ENCODE data around the gene PROCA1.

PROCA1 gene

DNA sequence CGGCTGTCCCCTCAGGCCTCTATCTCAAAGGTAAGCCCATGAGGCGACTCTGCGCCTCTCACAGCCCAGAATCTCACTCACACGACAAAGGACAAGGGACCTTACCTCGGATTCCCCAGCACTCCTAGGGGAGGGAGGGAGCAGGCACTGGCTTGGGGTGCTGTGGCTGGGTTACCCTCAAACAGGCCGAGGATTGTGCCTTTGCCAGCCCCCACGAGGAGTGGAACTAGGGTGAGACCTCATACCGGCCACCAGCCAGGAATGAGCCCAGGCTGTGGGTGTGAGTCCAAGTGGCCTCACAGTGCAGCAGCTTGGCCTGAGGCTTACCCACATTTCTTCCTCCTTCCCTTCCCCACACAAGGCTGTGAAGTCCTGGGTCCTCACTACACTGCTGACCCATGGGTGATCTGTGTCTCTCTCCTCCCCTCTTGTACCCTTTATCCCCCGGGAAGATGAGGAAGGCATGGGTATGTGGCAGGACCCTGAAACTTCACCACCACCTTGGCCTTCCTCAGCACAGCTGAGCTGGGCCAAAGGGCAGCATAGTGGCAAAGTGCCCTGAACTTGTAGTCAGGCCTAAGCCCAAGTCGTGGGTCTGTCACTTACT is 5.9 kb downstream of the PROCA1 start:
- DNase-seq = no peak

GRCh38 chr17:28705074-28705659 is 6.5 kb downstream of the PROCA1 start:
- no peak for DNase-seq

- no peak for DNase-seq
These were observed 7.3 kb downstream of the PROCA1 start for GRCh38 chr17:28704219-28704858.

- no peak for DNase-seq
These were observed 8.0 kb downstream of the PROCA1 start for GRCh38 chr17:28703552-28704218.

DNA sequence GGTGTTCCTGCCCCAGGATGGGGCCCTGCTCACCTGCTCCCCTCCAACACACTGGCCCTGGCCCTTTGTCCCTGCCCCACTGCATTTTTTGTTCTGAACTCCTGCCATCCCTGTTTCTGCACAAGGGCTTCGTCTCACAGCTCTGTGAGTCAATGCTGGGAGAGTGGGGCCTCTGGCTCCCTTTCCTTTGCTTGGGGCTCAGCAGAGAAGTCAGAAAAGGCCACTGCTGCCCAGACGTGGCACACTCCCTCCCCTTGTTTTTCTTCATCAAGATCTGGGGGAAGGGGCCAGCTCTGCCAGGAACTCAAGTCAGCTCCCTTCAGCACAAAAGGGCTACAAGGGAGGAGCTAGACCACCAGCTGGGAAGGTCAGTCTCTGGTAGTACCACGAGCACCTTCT is 8.9 kb downstream of the PROCA1 start:
- DNase-seq = no peak

DNA sequence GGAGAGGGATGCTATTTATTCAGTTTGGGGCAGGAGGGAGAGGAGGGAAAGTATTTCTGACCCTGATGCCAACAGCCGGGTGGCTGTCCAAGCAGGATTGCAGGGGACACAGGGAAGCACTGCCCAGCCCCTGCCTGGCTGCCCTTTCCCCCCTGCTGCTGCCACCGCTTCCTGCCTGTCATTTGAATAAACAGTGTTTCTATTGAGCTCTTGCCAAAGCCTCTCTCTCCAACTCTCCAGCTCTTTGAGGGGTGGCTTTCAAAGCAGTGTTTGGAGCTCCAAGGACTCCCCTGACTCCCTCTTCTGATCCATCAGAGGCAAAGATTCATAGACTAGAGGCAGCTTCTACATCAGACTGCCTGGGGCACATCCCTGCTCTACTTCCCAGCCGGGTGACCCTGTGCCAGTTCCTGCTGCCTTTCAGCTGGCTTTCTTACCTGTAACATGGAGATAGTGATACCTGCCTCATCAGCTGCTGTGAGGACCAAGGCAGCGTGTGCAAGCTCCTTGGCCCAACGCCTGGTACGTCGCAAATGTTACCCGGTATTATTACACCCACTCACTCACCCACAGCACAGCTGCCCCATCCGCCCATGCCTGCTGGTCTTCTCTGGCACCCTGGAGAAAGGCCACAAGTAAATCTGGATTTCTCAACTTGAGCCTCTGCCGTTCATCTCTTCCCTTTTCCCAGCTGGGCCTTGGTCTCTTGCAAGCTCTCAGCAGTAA is 9.5 kb downstream of the PROCA1 start:
- DNase-seq = no peak

DNA sequence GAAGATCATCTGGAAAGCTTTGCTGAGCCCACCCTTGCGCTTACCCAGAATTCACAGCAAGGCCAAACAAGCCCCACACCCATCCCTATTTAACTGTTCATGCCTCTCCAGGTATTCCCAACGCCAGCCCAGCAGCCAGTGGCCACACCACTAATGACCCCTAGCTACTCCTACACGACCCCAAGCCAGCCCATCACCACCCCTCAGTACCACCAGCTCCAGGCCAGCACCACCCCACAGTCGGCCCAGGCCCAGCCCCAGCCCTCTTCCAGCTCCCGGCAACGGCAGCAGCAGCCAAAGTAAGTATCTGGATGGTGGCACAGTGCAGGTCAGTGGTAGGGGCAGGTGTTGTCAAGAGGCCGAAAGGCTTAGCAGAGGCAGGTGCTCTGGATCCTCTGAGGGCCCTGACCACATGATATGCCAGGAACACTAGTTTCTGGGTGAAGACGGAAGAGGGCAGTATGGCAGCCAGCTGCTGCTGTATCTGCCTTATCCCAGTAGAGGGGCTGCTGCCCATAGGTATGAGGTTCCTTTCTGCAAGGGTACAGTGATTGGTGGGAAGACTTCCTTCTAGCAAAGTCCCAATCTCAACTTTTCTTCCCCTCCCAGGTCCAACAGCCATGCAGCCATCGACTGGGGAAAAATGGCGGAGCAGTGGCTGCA is 10.7 kb downstream of the PROCA1 start:
- DNase-seq = no peak

DNA sequence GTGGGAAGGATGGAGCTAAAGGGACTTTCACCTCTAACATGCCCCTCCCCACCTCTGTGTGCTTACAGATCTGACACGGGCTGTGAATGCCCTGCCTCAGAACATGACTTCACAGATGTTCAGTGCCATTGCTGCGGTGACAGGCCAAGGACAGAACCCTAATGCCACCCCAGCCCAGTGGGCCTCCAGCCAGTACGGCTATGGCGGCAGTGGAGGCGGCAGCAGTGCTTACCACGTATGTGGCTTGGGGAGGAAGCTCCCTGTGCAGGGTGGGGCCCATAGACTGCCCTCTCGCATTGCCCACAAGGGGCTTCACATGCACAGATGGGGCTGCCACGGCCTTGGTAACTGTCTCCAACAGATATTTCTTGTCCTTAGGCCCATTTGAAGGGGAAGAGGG is 11.4 kb downstream of the PROCA1 start:
- no peak for DNase-seq

DNA sequence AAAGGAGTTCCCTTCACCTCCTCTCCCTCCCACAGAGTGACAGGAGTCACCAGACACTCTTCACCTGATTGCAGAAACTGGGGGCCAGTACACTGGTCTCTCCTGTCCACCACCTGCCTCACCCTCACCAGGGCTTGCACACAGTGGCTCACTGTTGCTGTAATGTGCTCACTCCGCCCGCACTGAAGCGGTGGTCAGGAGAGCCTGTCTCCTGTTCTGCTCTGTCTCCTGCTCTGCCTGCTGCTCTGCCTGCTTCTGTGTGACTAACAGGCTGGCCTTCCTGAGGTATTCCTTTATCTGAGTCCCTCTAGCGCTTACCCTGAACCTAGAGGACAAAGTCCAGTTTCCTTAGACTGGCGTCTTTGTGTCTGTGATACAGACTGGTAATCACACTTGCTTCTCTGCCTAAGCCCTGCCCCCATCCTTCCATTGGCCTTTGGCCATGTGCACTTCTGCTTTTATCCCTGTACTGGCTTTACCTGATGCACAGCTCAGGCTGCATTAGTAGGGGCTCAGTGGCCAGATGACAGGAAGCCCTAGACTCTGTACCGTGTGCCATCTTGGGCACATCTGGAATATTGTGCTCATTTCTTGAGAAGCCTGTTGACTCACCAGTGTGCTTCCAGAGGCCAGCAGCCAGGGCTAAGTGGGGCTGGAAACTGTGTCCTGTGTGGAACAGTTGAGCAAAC is 13.3 kb downstream of the PROCA1 start:
- no peak for DNase-seq

DNA sequence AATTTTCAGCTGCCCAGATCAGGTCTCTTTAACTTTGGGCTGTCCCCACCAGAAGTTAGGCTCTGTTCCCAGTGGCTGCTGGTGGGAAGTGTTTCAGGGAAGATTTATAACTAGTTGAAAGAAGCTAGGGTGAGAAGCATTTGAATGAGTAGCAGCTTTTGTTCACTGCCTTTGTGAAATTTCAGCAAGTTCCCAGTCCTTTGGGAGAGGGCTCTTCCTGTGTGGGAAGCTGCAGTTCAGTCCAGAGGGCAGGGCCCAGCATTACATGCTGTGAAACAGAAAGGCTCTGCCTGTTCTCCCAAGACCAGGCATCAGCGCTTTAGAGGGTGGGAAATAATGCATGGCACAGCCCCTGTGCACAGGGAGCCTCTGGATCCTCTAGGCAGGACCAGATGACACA is 17.8 kb downstream of the PROCA1 start:
- no peak for DNase-seq

- DNase-seq = no peak
These were observed 22.7 kb downstream of the PROCA1 start for GRCh38 chr17:28689011-28689410.

DNA sequence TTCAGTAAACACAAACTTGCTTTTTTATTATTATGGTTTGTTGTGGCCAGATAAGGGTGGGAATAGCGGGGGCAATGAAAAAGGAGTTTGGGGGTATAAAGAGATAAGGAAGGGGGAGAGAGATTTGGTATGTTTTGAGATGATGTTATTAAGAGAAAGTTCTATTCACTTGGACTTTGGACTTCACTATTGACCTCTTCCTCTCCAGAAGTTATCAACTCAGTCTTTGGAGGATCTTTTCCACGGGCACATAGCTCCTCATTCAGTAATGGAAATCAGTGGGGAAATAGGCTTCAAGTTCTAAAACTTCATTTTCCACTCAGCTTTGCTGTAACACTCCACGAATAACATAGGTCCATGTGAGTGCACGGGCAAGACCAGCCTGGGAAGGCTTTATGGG is 23.2 kb downstream of the PROCA1 start:
- no peak for DNase-seq

DNA sequence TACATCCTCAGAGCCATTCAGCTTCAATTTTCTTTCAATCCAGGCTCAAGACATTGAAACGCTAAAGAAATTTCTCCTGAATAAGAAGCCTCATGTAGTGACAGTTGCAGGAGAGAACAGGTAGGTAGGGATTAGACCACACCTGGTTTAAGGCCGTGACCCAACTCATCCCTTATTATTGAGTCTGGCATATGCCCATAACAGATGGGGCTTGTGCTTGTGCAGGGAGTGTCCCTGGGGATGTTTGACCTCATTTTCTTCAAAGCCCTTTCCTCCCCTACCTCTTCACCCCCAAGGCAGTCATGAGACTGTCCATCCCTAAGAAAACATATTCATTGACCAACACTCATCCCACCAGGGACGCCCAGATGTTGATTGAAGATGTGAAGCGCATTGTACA is 25.4 kb downstream of the PROCA1 start:
- no peak for DNase-seq

- DNase-seq = no peak
These were observed 26.3 kb downstream of the PROCA1 start for GRCh38 chr17:28685366-28685765.

- DNase-seq = no peak
These were observed 26.7 kb downstream of the PROCA1 start for GRCh38 chr17:28684963-28685362.

- DNase-seq = no peak
These were observed 29.0 kb downstream of the PROCA1 start for GRCh38 chr17:28682655-28683054.

GRCh38 chr17:28675980-28676379 is 35.7 kb downstream of the PROCA1 start:
- DNase-seq = no peak

DNA sequence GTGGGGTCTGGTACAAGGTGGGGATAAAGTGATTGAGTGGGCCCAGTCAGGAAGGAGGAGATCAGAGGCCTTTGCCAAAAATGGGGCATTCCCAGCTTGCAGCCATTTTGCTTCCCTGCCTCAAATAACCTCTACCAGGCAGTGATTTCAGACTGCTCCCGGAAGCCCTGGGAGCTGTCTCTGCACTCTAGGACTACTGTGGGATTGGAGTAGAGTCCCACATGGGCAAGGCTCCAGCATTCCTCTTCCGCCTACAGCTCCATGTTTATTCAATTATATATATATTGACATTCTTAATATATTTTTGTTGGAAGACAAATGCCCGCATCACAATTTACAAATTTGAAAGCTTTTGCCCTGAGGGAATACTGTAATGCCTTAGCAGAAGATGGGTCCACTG is 36.2 kb downstream of the PROCA1 start:
- no peak for DNase-seq

DNA sequence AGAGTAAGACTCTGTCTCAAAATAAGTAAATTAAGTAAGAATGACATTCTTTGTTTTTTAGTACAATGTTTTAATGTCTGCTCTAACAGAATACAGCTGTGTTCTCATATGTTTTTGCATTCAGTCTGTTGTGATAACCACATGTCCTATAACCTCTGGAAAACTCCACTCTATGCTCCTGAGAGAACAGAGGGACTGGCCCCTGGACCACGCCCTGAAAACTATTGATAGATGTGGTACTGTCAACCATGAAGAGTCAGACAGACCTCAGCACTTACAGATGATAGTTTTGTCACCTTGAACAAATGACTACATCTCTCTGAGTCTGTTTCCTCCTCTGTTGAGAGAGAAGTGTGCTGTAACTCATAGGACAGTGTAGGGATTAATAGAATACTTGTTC is 41.8 kb downstream of the PROCA1 start:
- no peak for DNase-seq

DNA sequence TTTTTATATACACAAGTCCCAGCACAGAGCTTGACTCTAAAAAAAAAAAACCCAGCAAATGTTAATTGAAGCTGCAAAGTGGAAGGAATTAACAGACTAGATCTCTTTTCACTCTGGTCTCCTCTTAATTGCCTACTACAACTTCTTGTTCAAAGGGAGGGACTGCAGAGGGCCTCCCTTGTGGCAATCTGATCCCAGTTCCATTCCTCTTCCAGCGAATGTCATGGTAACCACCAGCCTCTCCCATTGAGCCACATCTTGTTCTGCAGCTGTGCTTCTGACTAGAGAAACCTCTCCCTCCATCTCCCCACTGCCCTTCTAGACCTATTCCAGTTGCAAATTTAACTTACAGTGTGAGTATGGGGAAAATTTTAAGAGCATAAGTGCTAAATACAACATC is 43.8 kb downstream of the PROCA1 start:
- DNase-seq = no peak

DNA sequence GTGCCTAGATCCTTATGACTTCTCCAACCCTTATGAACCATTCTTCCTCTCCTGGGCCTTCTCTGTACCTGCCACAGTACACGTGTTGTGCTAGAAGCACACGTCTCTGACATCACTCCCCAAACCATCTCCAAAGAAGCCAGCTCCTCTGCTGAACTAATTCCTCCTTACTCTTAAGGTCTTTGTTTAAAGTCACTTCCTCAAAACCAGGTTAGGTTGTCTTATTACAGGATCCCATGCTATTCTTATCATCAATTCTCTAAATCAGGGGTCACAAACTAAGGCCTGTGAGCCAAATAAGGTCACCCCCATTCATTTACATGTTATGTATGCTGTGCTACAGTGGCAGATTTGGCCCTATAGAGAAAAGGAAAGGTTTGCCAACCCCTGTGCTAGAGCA is 45.7 kb downstream of the PROCA1 start:
- DNase-seq = no peak

DNA sequence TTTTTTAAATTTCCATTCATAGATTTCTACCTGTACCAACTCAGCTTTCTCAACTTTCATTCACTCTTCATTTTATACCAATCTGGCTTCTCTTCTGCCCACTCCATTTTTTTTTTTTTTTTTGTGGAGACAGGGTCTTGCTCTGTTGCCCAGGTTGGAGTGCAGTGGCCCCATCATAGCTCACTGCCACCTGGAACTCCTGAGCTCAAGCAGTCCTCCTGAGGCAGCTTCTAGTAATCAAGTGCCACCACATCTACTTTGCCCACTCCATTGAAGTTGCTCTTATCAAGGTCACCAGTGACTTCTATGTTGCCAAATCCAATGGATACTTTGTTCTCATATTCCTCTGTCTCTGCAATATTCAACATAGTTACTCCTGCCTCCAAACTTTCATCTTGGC is 48.0 kb downstream of the PROCA1 start:
- no peak for DNase-seq

GRCh38 chr17:28662527-28662829 is 49.2 kb downstream of the PROCA1 start:
- DNase-seq = no peak

Data from activated gamma-delta T cell treated with Interleukin-2 at 50 U/mL for 16 hours (primary cell).